Measurements from ENCODE around the gene BTBD2. TPM values are rescaled to one million over a fixed set of nuclear protein-coding genes. Genes with fewer than 3 reads are reported as not detected.

The BTBD2 gene
- total and polyA plus RNA-seq, 4 donors = 45.6 to 183 (median 111) TPM

GRCh38 chr19:1944088-1944915 is 71.2 kb downstream of the BTBD2 start:
- H3K36me3 ChIP-seq (ENCODE audit: control insufficient read depth, insufficient read depth, low read length) = peaks cover 41% of the 10 kb centered on the region
- H3K4me3 ChIP-seq (ENCODE audit: low read depth, low read length) = no peak overlapping the region
- H3K27ac ChIP-seq (ENCODE audit: low read depth, low read length) = no peak overlapping the region
- H3K9me3 ChIP-seq (ENCODE audit: control insufficient read depth, insufficient read depth, low read length) = no peaks in the 10 kb centered on the region
- peaks cover 42% of the 10 kb centered on the region for H3K4me1 ChIP-seq (ENCODE audit: control insufficient read depth, insufficient read depth, low read length)
- H3K27me3 ChIP-seq (ENCODE audit: control insufficient read depth, insufficient read depth, low read length) = no peaks in the 10 kb centered on the region
- no peak for DNase-seq (ENCODE audit: low read depth in 4 of 6, low spot score in 6 of 6)
- 86% methylated on average over 38 of the region's 42 CpGs for WGBS (ENCODE audit: insufficient coverage)

DNA sequence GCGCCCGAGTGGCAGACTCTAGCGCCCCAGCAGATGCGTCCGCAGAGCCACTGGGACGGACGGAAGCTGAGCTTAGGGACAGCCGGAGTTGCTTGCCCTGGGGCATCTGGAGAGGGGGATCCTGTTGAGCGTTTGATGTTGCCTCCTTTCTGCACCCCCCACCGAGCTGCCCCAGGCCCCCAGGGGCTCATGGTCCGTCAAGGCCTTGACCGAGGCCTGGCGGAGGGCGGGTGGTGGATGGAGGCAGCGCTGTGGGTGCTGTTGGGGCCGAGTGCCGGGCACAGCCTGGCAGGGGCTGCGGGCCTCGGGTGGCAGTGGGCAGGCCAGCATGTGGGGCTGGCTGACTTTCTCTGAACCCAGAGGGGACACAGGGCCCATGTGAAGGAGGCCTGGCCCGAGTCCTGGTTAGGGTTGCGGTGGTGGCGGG is 71.8 kb downstream of the BTBD2 start:
- no peak overlapping the region for H3K27ac ChIP-seq (ENCODE audit: low read depth, low read length)
- no peaks in the 10 kb centered on the region for H3K27me3 ChIP-seq (ENCODE audit: control insufficient read depth, insufficient read depth, low read length)
- no peaks in the 10 kb centered on the region for H3K9me3 ChIP-seq (ENCODE audit: control insufficient read depth, insufficient read depth, low read length)
- 79% methylated on average over 22 of the region's 22 CpGs for WGBS (ENCODE audit: insufficient coverage)
- H3K36me3 ChIP-seq (ENCODE audit: control insufficient read depth, insufficient read depth, low read length) = peaks cover 36% of the 10 kb centered on the region
- no peak for DNase-seq (ENCODE audit: low read depth in 4 of 6, low spot score in 6 of 6)
- no peak overlapping the region for H3K4me3 ChIP-seq (ENCODE audit: low read depth, low read length)
- H3K4me1 ChIP-seq (ENCODE audit: control insufficient read depth, insufficient read depth, low read length) = peaks cover 43% of the 10 kb centered on the region

DNA sequence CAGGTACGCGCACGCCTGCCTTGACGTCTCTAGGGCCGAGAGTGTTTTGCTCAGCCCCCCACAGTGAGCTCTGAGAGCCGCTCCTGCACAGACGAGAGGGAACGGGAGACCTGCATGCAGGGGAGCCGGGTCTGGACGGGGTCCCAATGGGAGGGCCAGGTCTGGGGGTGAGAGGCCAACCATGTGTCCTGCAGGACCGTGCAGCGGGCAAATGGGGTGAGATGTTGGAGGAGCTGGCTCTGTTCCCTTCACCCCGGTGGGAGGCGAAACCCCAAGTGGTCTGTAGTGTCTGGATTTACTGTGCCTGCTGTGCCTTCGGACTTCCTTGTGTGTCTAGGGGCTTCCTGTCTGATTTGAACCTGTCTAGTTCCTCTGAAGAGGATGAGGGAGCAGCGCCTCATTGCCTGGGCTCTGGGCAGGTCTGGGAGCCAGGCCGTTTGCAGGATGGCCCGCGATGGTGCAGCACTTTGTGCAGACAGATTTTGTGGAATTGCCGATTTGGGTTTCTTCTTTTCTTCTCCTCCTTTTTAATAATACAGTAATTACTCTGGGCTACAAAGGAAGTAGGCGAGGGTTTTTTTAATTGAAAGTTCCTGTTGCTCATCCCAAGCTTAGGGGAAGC is 72.5 kb downstream of the BTBD2 start:
- Histone ChIP-seq H3K9me3 (ENCODE audit: control insufficient read depth, insufficient read depth, low read length) (no peaks in the 10 kb centered on the region), H3K27ac (ENCODE audit: low read depth, low read length) (no peak overlapping the region), H3K4me1 (ENCODE audit: control insufficient read depth, insufficient read depth, low read length) (peaks cover 43% of the 10 kb centered on the region), H3K36me3 (ENCODE audit: control insufficient read depth, insufficient read depth, low read length) (peaks cover 33% of the 10 kb centered on the region), H3K27me3 (ENCODE audit: control insufficient read depth, insufficient read depth, low read length) (no peaks in the 10 kb centered on the region), H3K4me3 (ENCODE audit: low read depth, low read length) (peak overlapping the region; percentile 69)
- WGBS (ENCODE audit: insufficient coverage) = 12% methylated on average over 16 of the region's 21 CpGs
- peak in 1 of 6 donors; percentile 26 for DNase-seq (ENCODE audit: low read depth in 4 of 6, low spot score in 6 of 6)

DNA sequence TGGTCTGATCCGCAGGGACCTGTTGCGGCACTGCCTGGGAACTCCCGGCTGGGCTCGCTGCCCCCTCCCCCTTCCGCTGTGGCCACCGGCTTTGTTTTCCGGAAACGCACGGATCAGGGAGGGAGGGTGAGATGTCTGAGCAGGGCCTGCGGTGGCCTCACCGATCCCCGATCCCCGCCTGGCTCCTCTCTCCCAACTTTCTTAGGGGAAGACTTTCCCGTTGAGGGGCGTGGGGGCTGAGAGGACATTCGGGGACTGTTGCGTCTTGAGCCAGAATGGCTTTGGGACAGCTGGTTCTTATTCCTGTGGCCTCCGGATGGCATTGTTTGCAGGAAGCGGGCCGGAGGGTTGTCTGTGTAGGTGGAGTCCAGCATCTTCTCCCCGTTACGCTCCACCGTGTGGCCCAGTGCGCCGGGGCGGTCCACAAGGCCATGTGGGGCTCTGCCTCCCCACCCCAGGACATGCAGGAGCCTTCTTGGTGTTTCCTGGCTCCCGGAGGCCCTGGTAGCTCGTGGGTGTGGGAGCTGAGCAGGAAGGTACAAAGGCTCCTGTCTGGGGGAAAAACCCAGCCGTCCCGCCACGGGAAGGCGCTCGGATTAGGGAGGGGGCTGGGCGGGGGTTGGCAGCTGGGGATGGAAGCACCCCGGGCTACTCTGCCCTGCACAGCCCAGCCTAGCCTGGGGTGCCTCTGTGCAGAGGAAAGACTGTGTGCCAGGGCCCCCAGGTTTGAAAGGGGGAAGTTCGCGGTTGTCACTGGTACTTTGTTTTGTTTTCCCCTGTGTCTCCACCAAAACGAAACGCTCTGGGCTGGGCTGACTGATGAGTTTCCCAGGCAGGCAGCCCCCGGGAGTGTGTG is 73.2 kb downstream of the BTBD2 start:
- under 1% methylated on average over 34 of the region's 40 CpGs for WGBS (ENCODE audit: insufficient coverage)
- peak overlapping the region; percentile 67 for H3K27ac ChIP-seq (ENCODE audit: low read depth, low read length)
- DNase-seq (ENCODE audit: low read depth in 4 of 6, low spot score in 6 of 6) = peak in 2 of 6 donors; percentile 69 to 72
- peaks cover 43% of the 10 kb centered on the region for H3K4me1 ChIP-seq (ENCODE audit: control insufficient read depth, insufficient read depth, low read length)
- H3K36me3 ChIP-seq (ENCODE audit: control insufficient read depth, insufficient read depth, low read length) = peaks cover 27% of the 10 kb centered on the region
- no peaks in the 10 kb centered on the region for H3K9me3 ChIP-seq (ENCODE audit: control insufficient read depth, insufficient read depth, low read length)
- no peaks in the 10 kb centered on the region for H3K27me3 ChIP-seq (ENCODE audit: control insufficient read depth, insufficient read depth, low read length)
- peak overlapping the region; percentile 69 for H3K4me3 ChIP-seq (ENCODE audit: low read depth, low read length)

DNA sequence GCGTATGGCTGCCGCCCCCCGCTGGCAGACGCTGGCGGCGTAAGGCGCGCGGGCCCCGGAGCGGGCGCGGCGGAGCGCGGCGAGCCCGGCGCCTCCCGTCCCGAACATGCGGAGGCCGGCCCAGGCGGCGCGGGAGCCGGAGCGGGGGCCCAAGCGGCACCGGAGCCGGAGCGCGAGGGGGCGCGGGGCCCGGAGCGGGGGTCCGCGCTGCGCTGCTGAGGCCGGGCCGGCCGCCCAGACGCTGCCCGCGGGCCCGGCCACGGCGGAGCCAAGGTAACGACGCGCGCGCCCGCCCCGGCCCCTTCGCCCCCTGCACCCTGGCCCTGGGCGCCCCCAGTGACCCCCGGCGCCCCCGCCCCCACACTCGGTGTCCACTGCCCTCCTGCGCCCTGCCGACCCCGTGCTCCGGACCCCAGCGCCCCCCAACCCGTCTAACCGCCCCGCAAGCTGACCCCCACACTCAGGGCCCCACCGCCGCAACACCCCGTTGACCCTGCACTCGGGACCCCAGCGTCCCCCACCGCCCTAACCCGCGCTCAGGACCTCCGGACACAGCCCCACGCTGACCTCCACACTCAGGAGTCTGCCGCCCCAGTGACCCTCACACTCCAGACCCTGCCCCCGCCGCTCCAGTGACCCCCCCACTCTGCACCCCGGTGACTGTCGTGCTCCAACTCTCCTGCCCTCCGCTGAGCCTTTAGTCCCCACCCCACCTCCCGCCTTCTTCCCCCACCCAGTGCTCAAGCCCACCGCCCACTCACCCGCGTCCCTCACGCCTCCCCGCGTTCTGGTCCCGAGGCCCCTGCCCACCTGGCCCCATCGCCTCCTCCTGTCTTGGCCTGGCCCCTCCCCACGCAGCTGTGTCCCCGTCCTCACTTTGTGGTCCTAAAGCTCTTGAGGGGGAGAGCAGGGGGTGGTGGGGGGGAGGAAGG is 74.1 kb downstream of the BTBD2 start, which contains the start of gene CSNK1G2:
Gene CSNK1G2, plus strand, starts transcription at position 27 of the 932 bp plus-strand sequence. CDS start 28,601 bp downstream, outside the sequence.
- under 1% methylated on average over 85 of the region's 97 CpGs for WGBS (ENCODE audit: insufficient coverage)
- no peak for DNase-seq (ENCODE audit: low read depth in 4 of 6, low spot score in 6 of 6)
- Histone ChIP-seq H3K4me1 (ENCODE audit: control insufficient read depth, insufficient read depth, low read length) (peaks cover 43% of the 10 kb centered on the region), H3K27me3 (ENCODE audit: control insufficient read depth, insufficient read depth, low read length) (no peaks in the 10 kb centered on the region), H3K36me3 (ENCODE audit: control insufficient read depth, insufficient read depth, low read length) (peaks cover 28% of the 10 kb centered on the region), H3K9me3 (ENCODE audit: control insufficient read depth, insufficient read depth, low read length) (no peaks in the 10 kb centered on the region), H3K27ac (ENCODE audit: low read depth, low read length) (peak within 1 kb of the TSS; percentile 96), H3K4me3 (ENCODE audit: low read depth, low read length) (peak within 1 kb of the TSS; percentile 82)

DNA sequence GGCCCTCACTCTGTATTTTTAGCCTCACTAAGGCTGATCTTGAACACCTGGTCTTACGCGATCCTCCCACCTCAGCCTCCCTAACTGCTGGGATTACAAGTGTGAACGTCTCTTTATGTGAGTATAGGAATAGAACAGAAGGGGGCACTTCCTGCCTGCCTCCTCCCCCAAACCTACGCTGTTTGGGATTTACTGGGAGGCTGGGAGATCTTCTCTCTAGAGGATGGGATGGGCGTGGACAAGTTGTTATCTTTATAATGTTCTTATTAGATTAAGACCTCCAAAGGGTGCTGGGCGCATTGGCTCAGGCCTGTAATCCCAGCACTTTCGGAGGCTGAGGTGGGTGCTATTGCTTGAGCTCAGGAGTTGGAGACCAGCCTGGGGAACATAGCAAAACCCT is 77.4 kb downstream of the BTBD2 start:
- DNase-seq (ENCODE audit: low read depth in 4 of 6, low spot score in 6 of 6) = no peak
- no peak overlapping the region for H3K27ac ChIP-seq (ENCODE audit: low read depth, low read length)
- no peaks in the 10 kb centered on the region for H3K9me3 ChIP-seq (ENCODE audit: control insufficient read depth, insufficient read depth, low read length)
- peaks cover 9% of the 10 kb centered on the region for H3K36me3 ChIP-seq (ENCODE audit: control insufficient read depth, insufficient read depth, low read length)
- peaks cover 31% of the 10 kb centered on the region for H3K4me1 ChIP-seq (ENCODE audit: control insufficient read depth, insufficient read depth, low read length)
- WGBS (ENCODE audit: insufficient coverage) = 100% methylated on average over 2 of the region's 7 CpGs
- H3K27me3 ChIP-seq (ENCODE audit: control insufficient read depth, insufficient read depth, low read length) = no peaks in the 10 kb centered on the region
- H3K4me3 ChIP-seq (ENCODE audit: low read depth, low read length) = no peak overlapping the region

GRCh38 chr19:1936916-1937610 is 78.5 kb downstream of the BTBD2 start:
- Histone ChIP-seq H3K9me3 (ENCODE audit: control insufficient read depth, insufficient read depth, low read length) (no peaks in the 10 kb centered on the region), H3K36me3 (ENCODE audit: control insufficient read depth, insufficient read depth, low read length) (peaks cover 9% of the 10 kb centered on the region), H3K4me1 (ENCODE audit: control insufficient read depth, insufficient read depth, low read length) (peaks cover 20% of the 10 kb centered on the region), H3K27ac (ENCODE audit: low read depth, low read length) (no peak overlapping the region), H3K4me3 (ENCODE audit: low read depth, low read length) (no peak overlapping the region), H3K27me3 (ENCODE audit: control insufficient read depth, insufficient read depth, low read length) (no peaks in the 10 kb centered on the region)
- WGBS (ENCODE audit: insufficient coverage) = 90% methylated on average over 24 of the region's 24 CpGs
- no peak for DNase-seq (ENCODE audit: low read depth in 4 of 6, low spot score in 6 of 6)

GRCh38 chr19:1936430-1936829 is 79.1 kb downstream of the BTBD2 start:
- WGBS (ENCODE audit: insufficient coverage) = 81% methylated on average over 3 of the region's 3 CpGs

More at GRCh38 chr19:1936430-1936829, 79.1 kb downstream of the BTBD2 start:
- Histone ChIP-seq H3K4me1 (ENCODE audit: control insufficient read depth, insufficient read depth, low read length) (peaks cover 20% of the 10 kb centered on the region), H3K4me3 (ENCODE audit: low read depth, low read length) (no peak overlapping the region), H3K9me3 (ENCODE audit: control insufficient read depth, insufficient read depth, low read length) (no peaks in the 10 kb centered on the region), H3K27ac (ENCODE audit: low read depth, low read length) (peak overlapping the region; percentile 61), H3K36me3 (ENCODE audit: control insufficient read depth, insufficient read depth, low read length) (peaks cover 9% of the 10 kb centered on the region), H3K27me3 (ENCODE audit: control insufficient read depth, insufficient read depth, low read length) (no peaks in the 10 kb centered on the region)
- DNase-seq (ENCODE audit: low read depth in 4 of 6, low spot score in 6 of 6) = no peak
